Fibroblast of skin of right quadriceps (primary cell): ENCODE results near the gene RIC1.
"Not testable (repeated sequence)": the region's sequence is repeated elsewhere in the genome, so short reads cannot be mapped to it uniquely, and the experiment has no call there.

Experiments
- DNase-seq: peaks from one replicate; pipeline ENCODE4 v3.0.0-alpha.2; 2013

RIC1 gene

DNA sequence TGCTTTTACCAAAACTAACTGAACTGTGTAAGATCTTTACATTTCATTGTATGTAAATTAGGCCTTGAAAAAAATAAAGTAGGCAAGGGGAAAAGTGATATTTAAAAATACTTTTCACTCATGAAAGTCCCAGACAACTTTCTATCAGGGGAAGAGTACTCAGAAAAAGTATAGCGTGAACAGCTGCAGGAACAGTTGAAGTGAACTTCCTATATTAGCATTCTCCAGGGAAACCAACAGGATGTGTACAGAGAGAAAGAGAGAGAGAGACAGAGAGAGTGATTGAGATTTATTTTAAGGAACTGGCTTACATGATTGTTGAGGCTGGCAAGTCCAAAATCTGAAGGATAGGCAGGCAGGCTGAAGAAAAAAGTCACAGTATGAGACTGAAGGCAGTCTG lies 162.0 kb downstream of the RIC1 start:
- DNase-seq, result no peak

- no peak for DNase-seq
Observed at GRCh38 chr9:5791870-5792269, 163.0 kb downstream of the RIC1 start.

GRCh38 chr9:5793812-5794211 lies 164.9 kb downstream of the RIC1 start:
- DNase-seq, result no peak

GRCh38 chr9:5796298-5796697 lies 167.4 kb downstream of the RIC1 start:
- DNase-seq, result no peak

DNA sequence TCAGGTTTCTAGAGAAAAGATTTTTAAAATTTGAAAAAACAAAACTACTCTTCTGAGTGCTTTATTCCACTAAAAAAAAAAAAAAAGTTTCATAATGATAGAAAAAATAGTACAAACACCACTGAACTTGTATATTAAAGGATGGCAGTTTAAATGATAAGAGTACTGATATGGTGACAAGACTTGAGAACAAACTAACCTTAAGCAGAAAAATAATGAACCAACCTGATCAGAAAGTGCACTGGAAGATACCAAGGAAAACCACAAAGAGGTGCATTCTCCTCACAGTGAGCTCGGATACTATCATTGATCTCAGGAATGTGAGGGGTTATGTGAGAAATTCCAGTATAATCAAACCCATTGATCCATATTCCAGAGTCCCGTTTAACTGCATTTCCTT lies 169.7 kb downstream of the RIC1 start:
- DNase-seq, result no peak

DNA sequence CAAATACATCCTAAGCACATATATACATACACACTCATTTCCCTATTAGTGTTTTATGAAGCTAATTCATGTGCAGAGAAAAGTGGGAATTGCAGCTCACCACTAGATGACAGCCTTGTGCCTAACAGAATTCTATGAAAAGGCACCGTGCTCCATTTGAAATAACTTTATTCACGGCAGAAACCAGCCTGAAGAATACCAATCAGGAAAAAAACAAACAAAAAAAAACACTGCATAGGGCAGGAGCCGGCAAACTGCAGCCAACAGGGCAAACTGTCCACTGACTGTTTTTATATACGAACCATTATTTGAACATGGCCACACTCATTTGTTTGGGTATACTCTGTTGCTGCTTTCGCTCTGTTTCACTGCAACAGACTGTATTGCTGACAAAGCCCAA lies 170.4 kb downstream of the RIC1 start:
- DNase-seq, result peak; percentile 31

- DNase-seq, result not testable (repeated sequence)
Observed at GRCh38 chr9:5800378-5800777, 171.5 kb downstream of the RIC1 start.

- peak; percentile 9 for DNase-seq
Observed at GRCh38 chr9:5800969-5801738, 172.2 kb downstream of the RIC1 start.

DNA sequence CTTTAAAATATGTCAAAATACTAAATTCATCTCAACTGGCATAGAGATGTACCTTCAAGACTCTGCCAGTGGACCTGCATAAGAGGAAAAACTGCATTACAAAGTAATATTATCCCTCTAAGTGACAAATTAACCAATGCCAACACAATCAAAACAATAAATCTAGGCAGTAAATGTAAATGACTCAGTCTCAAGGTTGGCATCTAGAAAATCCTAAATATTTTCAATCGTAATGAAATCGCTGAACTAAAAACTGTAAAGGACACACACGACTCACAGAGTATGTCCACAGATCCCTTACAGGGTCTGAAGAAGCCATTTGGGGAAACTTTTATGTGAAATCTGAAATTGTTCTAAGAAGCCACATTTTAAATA lies 172.8 kb downstream of the RIC1 start:
- DNase-seq, result peak; percentile 17

- DNase-seq, result no peak
Observed at GRCh38 chr9:5805478-5805877, 176.6 kb downstream of the RIC1 start.

DNA sequence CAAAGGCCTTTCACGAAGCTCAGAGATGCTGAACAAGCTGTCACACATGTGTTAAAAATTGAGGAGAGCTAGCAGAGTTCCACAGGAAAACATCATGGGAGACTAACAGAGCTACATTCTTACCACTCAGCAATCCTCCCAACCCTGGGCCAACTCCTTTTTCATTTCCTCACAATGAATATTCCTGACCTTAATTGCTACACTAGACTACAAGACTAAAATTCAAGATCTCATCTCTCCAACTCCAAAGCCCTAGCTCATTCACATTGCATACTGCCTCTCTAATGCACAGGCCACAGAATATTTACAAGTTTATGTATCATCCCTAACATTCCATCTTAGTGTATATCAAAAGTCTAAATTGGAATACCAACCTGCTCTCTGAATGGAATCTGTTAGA lies 182.8 kb downstream of the RIC1 start:
- no peak for DNase-seq

DNA sequence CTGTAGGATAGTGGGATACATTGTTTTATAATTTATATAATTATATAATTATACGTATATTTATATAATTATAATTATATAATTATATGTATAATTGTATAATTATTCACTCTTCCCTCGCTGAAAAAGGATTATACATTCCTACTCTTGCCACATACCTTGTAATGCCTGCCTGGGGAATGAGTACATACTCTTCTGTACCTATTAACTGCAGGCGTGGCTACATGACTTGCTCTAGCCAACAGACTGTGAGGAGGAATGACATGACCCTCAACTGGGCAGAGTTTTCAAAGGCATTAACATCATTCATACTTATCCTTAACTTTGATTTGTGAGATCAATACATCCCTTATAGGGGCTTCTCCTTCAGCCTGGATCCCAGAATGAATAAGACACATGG lies 184.9 kb downstream of the RIC1 start:
- no peak for DNase-seq

DNA sequence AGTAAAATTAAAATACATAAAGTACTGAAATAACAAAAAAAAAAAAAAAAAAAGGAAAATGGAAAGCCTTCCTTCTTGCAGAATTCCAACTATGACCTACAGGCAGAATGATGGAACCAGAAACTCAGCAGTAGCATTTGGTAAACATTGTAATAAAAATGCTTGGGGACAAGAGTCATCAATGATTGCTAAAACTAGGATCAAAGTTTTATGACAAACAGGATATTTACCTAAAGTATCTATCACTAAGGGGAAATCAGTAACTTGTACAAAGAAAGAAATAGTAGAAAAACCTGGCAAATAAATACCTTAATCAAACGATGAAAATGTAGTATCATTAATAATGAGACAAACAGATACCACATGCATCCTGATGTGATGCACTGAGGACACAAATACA lies 186.6 kb downstream of the RIC1 start:
- DNase-seq, result no peak

GRCh38 chr9:5817862-5818261 lies 189.0 kb downstream of the RIC1 start:
- DNase-seq, result peak; percentile 68

DNA sequence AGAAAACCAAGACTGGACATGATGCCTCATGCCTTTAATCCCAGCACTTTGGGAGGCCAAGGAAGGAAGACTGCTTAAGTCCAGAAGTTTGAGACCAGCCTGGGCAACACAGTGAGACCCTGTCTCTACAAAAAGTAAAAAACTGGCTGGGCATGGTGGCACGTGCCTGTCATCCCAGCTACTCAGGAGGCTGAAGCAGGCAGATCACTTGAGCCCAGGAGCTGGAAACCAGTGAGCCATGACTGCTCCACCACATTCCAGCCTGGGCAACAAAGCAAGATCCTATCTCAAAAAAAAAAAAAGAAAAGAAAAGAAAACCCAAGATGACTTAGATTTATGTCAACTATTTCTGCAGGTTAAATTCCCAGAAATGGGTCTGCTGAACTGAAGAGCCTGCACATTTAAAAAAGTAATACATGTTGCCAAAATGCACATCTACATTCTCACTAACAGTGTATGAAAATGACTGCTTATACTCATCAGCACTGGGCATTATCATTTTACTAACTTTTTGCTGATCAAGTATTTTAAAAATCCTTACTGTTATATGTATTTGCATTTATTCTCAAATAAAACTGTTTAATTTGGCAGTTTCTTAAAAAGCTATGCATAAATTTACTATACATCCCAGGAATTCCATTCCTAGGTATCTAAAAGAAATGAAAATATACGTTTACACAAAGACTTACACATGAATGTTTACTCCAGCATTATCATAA lies 189.7 kb downstream of the RIC1 start:
- no peak for DNase-seq

DNA sequence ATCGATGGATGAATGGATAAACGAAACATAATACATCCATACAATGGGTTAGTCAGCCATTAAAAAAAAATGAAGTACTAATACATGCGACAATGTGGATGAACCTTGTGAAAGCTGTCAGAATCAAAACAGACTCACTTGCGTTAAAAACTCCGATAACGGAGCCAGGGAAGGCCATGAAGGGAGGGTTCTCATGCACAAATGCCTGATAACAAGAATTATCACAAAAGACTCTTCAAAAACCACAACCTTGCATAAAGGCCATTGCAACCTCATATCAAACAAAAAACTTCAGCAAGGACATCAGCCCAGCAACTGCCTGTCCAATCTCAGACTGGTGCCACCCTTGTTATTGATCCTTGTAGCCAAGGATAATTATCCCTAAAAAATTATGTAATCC lies 190.3 kb downstream of the RIC1 start:
- no peak for DNase-seq

DNA sequence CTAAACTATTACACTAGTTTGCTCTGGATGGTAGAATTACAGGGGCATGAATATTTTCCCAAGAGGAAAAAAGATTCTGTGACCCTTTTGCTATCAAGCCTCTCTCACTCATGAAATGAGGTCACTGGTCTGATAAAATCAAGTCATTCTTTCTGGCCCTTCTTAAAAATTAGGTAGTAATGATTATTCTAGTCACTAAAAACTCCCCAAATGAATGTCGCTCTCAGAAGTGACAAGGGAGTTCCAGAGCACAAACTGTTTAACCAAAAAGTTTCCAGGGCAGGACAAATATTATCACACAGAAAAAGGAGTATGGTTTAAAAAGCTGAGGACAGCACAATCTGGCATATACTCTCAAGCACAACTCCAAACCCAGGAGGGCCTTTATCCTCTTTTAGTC lies 191.5 kb downstream of the RIC1 start:
- no peak for DNase-seq

- DNase-seq, result no peak
Observed at GRCh38 chr9:5825223-5825622, 196.3 kb downstream of the RIC1 start.
